GM21367 (cell line): ENCODE data around the gene KIF20A.
A peak's percentile ranks its signal among the peaks of the same experiment; 100 is the strongest.
"Not testable (repeated sequence)": the region's sequence is repeated elsewhere in the genome, so short reads cannot be mapped to it uniquely, and the experiment has no call there.

Experiments
- ATAC-seq: cut with Tn5 transposase; IDR thresholded peaks from one replicate; pipeline ENCODE4 v1.9.1; 2021; ENCODE audit not compliant: unreplicated experiment

The KIF20A gene

DNA sequence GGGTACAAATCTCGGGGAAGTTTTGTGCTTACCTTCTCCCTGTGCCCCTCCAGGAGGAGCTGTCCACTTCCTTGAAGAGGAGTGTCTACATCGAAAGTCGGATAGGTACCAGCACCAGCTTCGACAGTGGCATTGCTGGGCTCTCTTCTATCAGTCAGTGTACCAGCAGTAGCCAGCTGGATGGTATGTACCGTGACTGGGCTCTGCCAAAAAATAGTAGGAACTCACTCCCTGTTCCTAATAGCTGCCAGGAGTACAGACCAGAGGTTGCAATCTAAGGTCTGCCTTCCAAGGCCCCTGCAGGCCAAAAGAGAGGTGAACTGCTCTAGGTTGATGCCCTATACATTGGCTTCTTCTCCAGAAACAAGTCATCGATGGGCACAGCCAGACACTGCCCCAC, 3.9 kb downstream of the KIF20A start:
- no peak for ATAC-seq

DNA sequence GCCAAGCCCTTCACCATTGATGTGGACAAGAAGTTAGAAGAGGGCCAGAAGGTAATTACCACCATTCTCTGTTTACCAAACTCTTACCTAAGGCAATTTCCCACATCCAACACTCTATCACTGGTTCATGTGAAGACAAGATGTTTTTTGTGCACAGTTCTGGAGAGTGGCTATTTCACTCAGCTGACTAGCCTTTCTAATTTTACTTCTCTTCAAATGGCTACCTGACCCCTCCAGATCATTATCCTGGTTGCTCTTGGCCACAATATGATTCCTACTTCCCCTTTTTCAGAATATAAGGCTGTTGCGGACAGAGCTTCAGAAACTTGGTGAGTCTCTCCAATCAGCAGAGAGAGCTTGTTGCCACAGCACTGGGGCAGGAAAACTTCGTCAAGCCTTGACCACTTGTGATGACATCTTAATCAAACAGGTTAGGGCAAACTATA, 7.1 kb downstream of the KIF20A start:
- ATAC-seq = no peak

DNA sequence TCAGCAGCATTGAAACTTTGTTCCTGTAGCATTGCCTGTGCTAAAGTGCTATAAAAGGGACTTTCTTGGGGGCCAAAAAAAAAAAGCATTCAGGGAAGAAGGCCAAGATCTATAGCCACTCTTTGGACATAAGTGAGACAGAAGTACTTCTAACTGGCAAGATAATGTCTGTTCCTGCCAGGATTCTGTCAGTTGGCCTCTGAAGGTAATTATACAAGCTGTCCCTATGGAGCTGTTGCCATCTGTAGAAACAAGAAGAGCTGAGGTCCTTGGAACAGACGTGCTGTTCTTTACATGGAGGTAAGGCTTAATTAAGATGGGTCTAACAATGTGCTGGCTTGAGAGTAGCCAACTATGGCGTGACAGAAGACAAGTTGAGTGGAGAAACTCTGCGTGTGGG, 9.7 kb downstream of the KIF20A start:
- ATAC-seq = no peak

DNA sequence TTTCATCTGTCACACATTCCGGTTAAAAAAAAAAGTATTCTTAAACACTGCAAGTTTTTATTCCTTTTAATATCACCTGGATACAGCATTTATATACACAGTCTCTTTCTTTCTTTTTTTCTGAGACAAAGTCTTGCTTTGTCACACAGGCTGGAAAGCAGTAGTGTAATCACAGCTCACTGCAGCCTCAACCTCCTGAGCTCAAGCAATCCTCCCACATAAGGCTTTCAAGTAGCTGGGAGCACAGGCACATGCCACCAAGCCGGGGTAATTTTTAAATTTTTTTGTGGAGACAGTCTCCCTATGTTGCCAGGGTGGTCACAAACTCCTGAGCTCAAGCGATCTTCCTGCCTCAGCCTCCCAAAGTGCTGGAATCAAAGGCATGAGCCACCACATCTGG, 13.9 kb downstream of the KIF20A start:
- no peak for ATAC-seq

DNA sequence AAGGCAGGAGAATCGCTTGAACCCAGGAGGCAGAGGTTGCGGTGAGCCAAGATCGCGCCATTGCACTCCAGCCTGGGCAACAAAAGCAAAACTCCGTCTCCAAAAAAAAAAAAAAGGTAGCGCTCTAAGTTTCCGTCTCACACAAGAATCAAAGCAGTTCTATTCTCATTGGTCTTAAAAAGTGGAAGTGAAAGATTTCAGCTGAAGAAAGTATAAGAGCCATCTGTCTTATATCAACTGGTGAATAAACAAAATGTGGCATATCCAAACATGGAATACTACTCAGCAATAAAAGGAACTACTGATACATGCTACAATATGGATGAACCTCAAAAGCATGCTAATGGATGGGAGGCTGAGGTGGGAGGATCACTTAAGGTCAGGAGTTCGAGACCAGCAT, 14.9 kb downstream of the KIF20A start:
- not testable (repeated sequence) for ATAC-seq

DNA sequence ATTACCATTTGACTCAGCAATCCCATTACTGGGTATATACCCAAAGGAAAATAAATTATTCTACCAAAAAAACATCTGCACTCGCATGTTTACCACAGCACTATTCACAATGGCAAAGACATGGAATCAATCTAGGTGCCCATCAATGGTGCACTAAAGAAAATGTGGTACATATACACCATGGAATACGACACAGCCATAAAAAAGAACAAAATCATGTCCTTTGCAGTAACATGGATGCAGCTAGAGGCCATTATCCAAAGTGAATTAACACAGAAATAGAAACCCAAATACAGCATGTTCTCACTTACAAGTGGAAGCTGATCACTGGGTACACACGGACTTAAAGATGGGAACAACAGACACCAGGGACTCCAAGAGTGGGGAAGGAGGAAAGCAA, 32.1 kb downstream of the KIF20A start:
- ATAC-seq = no peak

DNA sequence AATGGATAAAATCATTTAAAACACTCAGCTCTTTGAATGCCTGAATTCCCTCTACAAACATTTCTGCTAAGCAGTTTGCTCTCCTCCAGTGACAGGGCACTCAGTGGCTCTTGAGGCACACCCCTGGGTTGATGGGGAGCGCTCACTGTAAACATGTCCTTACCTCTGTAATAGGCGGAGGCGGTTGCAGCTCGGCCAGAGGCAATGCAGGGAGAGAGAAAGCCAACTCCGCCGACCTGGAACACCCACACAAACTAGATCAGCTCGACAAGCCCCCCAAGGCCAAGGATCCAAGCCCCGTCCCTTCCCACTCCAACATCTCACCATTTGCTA, 33.9 kb downstream of the KIF20A start:
- ATAC-seq = peak; percentile 9

DNA sequence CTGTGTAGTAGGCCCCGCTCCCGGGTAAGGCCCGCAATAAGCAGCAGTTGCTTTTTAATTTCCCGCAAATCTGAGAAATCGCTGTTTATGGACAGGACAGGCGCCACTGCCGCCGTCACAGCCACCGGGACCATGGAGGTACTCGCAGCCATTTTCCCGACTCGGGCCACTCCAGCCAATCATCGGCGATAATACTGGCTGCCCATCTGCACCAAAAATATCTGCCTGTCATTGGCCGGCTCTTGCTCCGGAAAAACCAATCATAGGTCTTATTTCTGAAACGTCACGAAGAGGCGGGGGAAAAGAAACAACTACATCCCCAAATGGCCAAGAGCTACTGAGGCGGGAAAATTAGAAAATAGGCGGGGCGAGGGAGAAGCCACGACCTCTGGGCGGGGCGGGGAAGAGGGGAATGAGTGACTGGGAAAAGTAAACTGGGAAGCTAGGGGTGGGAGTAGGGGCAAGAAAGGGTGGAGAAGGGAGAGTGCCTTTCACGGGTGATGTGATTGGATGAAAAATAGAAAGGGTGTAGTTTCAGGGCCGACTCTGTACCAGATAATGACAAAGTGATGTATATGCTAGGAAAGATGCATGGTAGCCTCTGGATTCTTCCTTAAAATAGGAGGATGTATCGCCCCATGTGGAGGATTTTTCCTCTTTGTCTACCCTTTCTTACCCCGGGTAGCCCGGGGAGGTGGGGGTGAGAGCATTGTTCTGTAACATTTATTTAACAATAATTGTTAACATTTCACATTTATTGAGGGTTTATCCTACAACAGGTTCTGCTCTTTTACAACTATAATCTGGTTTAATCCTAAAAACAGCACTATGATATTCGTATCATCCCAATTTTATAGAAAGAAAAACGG, 34.5 kb downstream of the KIF20A start, which contains the start of gene CDC23:
CDC23 (minus strand) TSS at position 163 of the 869 bp plus-strand sequence; CDS start at position 152, 11 bp downstream.
- ATAC-seq = peak; percentile 85

DNA sequence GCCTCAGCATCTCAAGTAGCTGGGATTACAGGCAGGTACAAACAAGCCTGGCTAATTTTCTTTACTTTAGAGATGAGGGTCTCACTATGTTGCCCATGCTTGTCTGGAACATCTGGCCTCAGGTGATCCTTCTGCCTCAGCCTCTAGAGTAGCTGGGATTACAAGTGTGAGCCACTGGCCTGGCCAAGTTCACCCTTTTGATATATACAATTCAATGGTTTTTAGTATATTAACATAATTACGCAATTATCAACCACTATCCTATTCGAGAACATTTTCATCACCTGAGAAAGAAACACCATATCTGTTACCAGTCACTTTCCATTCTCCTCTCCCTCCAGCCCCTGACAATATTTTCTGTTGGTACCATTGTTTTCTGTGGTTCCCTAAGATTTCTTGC, 37.9 kb downstream of the KIF20A start:
- ATAC-seq = no peak

DNA sequence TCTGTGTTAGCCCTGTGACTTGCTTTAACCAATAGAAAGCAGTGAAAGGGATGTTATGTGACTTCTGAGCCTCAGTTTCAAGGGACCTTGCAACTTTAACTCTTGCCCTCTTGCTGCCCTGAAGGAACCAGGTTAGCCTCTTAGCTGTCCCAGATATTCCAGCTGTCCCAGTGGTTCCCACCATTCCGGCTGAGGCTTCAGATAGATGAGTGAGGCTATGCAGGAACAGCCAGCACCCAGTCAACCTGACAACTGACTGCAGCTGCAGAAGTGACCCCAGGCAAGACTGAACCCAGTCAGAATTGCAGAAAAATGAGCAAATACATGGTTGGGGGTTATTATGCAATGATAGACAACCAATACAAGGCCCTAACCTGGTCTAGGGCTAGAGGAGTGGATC, 44.6 kb downstream of the KIF20A start:
- no peak for ATAC-seq

DNA sequence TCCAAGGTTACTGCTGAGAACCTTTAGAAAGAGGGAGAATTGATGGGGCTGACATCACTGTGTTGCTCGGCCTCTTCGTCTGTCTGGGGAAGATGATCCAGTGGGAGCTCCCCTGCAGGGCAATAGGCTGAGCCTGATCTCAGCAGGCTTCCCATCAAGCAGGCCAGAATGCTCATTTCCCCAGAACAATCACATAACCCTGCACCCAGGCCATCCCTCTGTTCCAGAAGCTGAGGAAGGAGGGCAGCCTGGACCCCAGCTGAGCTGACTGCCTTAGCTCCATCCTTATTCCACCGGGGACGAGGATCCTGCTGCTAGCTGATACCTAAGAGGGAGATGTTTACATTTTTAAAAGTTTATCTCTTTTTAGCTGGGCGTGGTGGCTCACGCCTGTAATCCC, 45.8 kb downstream of the KIF20A start:
- ATAC-seq = no peak

DNA sequence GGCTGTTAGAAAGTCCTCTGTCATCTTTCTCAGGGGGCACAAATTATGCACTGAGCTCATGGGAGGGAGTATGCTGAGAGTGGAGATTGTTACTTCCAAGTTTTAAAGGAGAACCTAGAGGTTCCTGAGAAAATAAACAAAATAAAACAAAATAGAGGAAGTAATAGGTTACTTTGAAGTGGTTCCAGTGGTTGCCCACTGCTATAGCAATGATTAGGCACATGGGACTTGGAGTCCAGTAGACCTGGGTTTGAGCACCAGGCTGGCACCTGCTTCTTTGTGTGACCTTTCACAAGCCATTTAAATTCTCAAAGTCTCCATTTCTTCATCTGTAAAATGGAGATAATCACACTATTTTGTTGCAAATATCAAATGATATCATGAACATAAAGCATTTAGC, 48.0 kb downstream of the KIF20A start:
- no peak for ATAC-seq

DNA sequence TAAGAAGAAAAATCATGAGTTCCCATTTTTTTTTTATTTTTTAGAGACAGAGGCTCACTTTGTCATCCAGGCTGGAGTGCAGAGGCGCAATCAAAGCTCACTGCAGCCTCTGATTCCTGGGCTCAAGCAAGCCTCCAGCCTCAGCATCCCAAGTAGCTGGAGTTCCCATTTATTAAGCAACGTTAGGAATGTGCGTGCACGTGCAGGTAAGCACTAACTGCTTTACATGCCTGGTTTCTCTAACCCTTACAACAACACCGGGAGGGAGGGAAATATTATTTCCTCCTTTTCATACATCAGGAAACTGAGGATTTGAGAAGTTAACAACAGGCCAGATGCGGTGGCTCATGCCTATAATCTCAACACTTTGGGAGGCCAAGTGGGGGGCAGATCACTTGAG, 50.5 kb downstream of the KIF20A start:
- ATAC-seq = no peak

DNA sequence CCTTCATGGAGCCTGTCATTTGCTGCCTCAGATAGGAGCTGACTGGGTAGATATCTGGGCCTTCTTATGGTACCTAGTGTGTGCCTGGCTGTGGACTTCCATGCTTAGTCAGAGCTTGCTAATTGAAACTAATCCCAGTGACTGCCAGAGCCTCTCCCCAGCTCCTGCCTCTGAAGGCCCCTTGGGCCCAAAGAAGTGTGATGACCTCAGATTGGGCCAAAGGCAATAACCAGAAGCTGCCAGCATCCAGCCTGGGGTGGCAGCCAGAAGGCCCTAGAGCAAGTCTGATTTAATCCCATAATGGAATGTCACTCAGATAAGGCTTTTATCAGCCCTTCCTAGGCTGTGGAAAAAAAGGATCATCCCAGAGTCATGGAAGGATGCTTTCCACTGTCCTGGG, 51.3 kb downstream of the KIF20A start:
- ATAC-seq = no peak

DNA sequence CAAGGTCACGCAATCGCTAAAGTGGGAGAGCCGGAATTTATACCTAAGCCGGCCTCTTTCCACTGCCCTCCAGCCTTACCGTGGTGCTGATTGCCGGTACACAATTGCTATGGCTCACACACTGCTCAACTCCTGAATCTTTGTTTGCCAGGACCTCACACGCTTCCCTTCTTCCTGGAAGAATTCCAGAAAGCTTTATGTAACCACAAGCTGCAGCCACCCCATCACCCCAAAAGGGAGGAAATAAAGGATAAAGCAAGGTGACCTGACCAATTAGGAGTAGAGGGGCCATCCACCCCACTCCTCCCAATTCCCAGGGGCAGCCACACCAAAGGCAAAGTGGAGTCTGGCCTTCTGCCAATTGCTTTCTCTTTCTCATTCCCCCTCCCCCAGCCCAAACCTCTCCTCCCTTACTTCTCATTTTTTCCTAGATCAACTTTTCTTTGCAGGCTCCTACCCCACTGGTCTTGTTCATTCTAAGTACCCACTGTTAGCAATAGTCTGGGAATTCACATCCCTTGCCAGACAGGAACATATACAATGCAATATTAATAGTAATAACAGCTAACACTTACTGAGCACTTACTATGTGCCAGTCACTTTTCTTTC, 52.2 kb downstream of the KIF20A start:
- no peak for ATAC-seq

DNA sequence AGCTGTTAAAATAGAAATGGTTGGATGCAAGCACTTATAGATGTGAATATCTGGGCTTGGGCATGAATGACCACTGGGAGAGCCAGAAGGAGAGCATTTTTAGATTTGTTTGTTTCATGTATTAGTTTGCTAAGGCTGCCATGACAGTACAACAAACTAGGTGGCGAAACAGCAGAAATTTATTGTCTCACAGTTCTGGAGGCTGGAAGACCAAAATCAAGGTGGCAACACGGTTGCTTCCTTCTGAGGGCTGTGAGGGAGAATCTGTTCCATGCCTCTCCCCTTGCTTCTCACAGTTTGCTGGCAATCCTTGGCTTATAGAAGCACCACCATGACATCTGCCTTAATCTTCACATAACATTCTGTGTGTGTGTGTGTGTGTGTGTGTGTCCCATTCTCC, 54.4 kb downstream of the KIF20A start:
- no peak for ATAC-seq

DNA sequence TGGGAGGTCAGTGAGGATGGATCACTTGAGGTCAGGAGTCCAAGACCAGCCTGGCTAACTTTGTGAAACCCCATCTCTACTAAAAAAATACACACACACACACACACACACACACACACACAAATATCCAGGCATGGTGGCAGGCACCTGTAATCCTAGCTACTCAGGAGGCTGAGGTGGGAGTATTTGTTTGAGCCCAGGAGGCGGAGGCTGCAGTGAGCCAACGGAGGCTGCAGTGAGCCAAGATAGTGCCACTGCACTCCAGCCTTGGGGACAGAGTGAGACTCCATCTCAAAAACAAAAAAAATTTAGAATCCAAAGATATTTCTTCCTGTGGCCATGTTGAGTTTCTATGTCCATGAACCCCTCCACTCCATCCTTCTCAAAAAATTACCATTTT, 55.7 kb downstream of the KIF20A start:
- no peak for ATAC-seq
